Brain microvascular endothelial cell (primary cell): ENCODE measurements around the gene MFAP1.

ENCODE experiments used
- DNase-seq: peaks from one replicate; pipeline ENCODE4 v3.0.0-alpha.2; 2020
- H3K27ac ChIP-seq: fragments of 250-450 bp; sonication (Bioruptor Pico); 2 replicates; pipeline ENCODE4 v1.5.1; 2020; ENCODE audit warnings: mild to moderate bottlenecking, moderate library complexity
- H3K27me3 ChIP-seq: fragments of 250-450 bp; sonication (Bioruptor Pico); replicated peaks from 2 replicates; pipeline ENCODE4 v1.5.1; 2020; ENCODE audit warnings: mild to moderate bottlenecking
- H3K36me3 ChIP-seq: fragments of 250-450 bp; sonication (Bioruptor Pico); replicated peaks from 2 replicates; pipeline ENCODE4 v1.5.1; 2020; ENCODE audit warnings: mild to moderate bottlenecking
- H3K4me3 ChIP-seq: 2 replicates; pipeline ENCODE4 v1.5.1; 2011; ENCODE audit warnings: low read depth, mild to moderate bottlenecking, control low read depth, low read length, moderate library complexity
- CTCF ChIP-seq: IDR thresholded peaks from 2 replicates; pipeline ENCODE4 v1.5.1; 2011; ENCODE audit warnings: low read depth, mild to moderate bottlenecking, moderate library complexity, low read length, control low read depth, inconsistent platforms; ENCODE audit errors: missing control alignments
- in situ Hi-C: cut with HindIII; loops from 2 replicates; pipeline ENCODE4 v1.10.0; 2017; ENCODE audit warnings: low sequenced_read_pairs, low pct_ligation_motif_present

Gene MFAP1

GRCh38 chr15:43795197-43795596, 29.3 kb downstream of the MFAP1 start:
- H3K27me3 ChIP-seq: no peaks in the 10 kb centered on the region
- no peak for TF ChIP-seq CTCF
- no peak for DNase-seq
- H3K4me3 ChIP-seq: no peak overlapping the region
- no peak overlapping the region for H3K27ac ChIP-seq
- H3K36me3 ChIP-seq: peaks cover 59% of the 10 kb centered on the region
- in situ Hi-C loops: no loop called here

- no peak overlapping the region for H3K27ac ChIP-seq
- DNase-seq: peak; percentile 45
- no peaks in the 10 kb centered on the region for H3K27me3 ChIP-seq
- H3K36me3 ChIP-seq: peaks cover 51% of the 10 kb centered on the region
- peak overlapping the region; percentile 100 for H3K4me3 ChIP-seq
- in situ Hi-C loops: no loop called here
- no peak for TF ChIP-seq CTCF
Measured at GRCh38 chr15:43794269-43795037, 30.0 kb downstream of the MFAP1 start.

- TF ChIP-seq CTCF: no peak
- Histone ChIP-seq H3K27me3 (no peaks in the 10 kb centered on the region), H3K36me3 (peaks cover 43% of the 10 kb centered on the region), H3K27ac (no peak overlapping the region), H3K4me3 (peak overlapping the region; percentile 100)
- in situ Hi-C loops: no loop called here
- DNase-seq: no peak
Measured at GRCh38 chr15:43793647-43794046, 30.8 kb downstream of the MFAP1 start.

- in situ Hi-C loops: no loop called here
- peak overlapping the region; percentile 100 for H3K4me3 ChIP-seq
- H3K36me3 ChIP-seq: peaks cover 37% of the 10 kb centered on the region
- no peaks in the 10 kb centered on the region for H3K27me3 ChIP-seq
- no peak for DNase-seq
- TF ChIP-seq CTCF: no peak
- peak overlapping the region; percentile 92 for H3K27ac ChIP-seq
Measured at GRCh38 chr15:43792761-43793476, 31.6 kb downstream of the MFAP1 start.

GRCh38 chr15:43791993-43792760, 32.3 kb downstream of the MFAP1 start, which contains the start of gene SERF2:
SERF2 (plus strand) TSS chr15:43792320; CDS start chr15:43792377, 57 bp downstream.
- peak; percentile 100 for DNase-seq
- H3K27ac ChIP-seq: peak within 1 kb of the TSS; percentile 92
- H3K4me3 ChIP-seq: peak within 1 kb of the TSS; percentile 100
- in situ Hi-C loops: no loop called here
- peaks cover 33% of the 10 kb centered on the region for H3K36me3 ChIP-seq
- no peaks in the 10 kb centered on the region for H3K27me3 ChIP-seq
- no peak for TF ChIP-seq CTCF
